Naive thymus-derived CD4-positive, alpha-beta T cell (primary cell): ENCODE data around the gene NCSTN. TPM values are rescaled to one million over a fixed set of nuclear protein-coding genes. Genes with fewer than 3 reads are reported as not detected.
A peak's percentile ranks its signal among the peaks of the same experiment; 100 is the strongest.

Experiments used
- ATAC-seq: fragments of 150-1000 bp; cut with Tn5 transposase; 2 replicates; pipeline ENCODE4 v1.10.0; 2021; ENCODE audit warnings: mild to moderate bottlenecking, moderate library complexity
- CTCF ChIA-PET: fragments of 350-600 bp; sonication (Branson Sonifier 250); formaldehyde crosslinking; loops from one replicate; lab custom pipeline; 2021; ENCODE audit warnings: antibody characterized with exemption; lab: Charles Lee
- POLR2A ChIA-PET: fragments of 350-600 bp; sonication (Branson Sonifier 250); formaldehyde crosslinking; loops from one replicate; lab custom pipeline; 2021; ENCODE audit warnings: antibody characterized with exemption, inconsistent platforms; lab: Charles Lee
- DNase-seq, 9 donors: peaks; one replicate each; pipeline versions ENCODE4 v3.0.0 to v3.0.0-alpha.2; 2020 to 2022; ENCODE audit warnings: mixed read lengths in 1 of 9
- H3K27ac ChIP-seq: one replicate; pipeline ENCODE4 v1.7.0; 2013; ENCODE audit warnings: mild to moderate bottlenecking, low read depth, low read length, moderate library complexity
- H3K27me3 ChIP-seq, 2 donors: one replicate each; pipeline ENCODE4 v1.7.0; 2013; ENCODE audit warnings: low read length in 2 of 2, mild to moderate bottlenecking in 2 of 2, moderate library complexity in 2 of 2; ENCODE audit not compliant: control insufficient read depth in 2 of 2, insufficient read depth in 2 of 2
- H3K36me3 ChIP-seq, 3 experiments: 1 replicate in 2 of 3; 2 replicates in 1 of 3; pipeline ENCODE4 v1.7.0; 2013; ENCODE audit warnings: low read length in 3 of 3, mild to moderate bottlenecking in 3 of 3, moderate library complexity in 1 of 3; ENCODE audit not compliant: insufficient read depth in 3 of 3, control insufficient read depth in 2 of 3
- H3K4me1 ChIP-seq, 2 donors: one replicate each; pipeline ENCODE4 v1.7.0; 2013; ENCODE audit warnings: low read length in 2 of 2, mild to moderate bottlenecking in 2 of 2, moderate library complexity in 1 of 2; ENCODE audit not compliant: control insufficient read depth in 2 of 2, insufficient read depth in 2 of 2
- H3K4me3 ChIP-seq: 2 replicates; pipeline ENCODE4 v1.7.0; 2013; ENCODE audit warnings: mild to moderate bottlenecking, low read length
- H3K9me3 ChIP-seq, 3 experiments: 1 replicate in 2 of 3; 2 replicates in 1 of 3; pipeline ENCODE4 v1.7.0; 2013; ENCODE audit warnings: low read length in 3 of 3; ENCODE audit not compliant: control insufficient read depth in 2 of 3
- H3K27ac Mint-ChIP-seq, 9 donors: one replicate each; pipeline ENCODE4 v1.8.0; 2020 to 2022; ENCODE audit warnings: mixed read lengths in 9 of 9, mild to moderate bottlenecking in 8 of 9, moderate library complexity in 5 of 9, inconsistent platforms in 2 of 9
- H3K27me3 Mint-ChIP-seq, 5 donors: one replicate each; pipeline ENCODE4 v1.8.0; 2021 to 2022; ENCODE audit warnings: mixed read lengths in 5 of 5, mild to moderate bottlenecking in 1 of 5
- H3K36me3 Mint-ChIP-seq, 5 donors: one replicate each; pipeline ENCODE4 v1.8.0; 2020 to 2022; ENCODE audit warnings: mixed read lengths in 5 of 5, mild to moderate bottlenecking in 3 of 5, inconsistent platforms in 1 of 5
- H3K4me1 Mint-ChIP-seq, 7 donors: one replicate each; pipeline ENCODE4 v1.8.0; 2020 to 2022; ENCODE audit warnings: mixed read lengths in 7 of 7, mild to moderate bottlenecking in 3 of 7, inconsistent platforms in 1 of 7
- H3K4me3 Mint-ChIP-seq, 10 donors: one replicate each; pipeline ENCODE4 v1.8.0; 2020 to 2022; ENCODE audit warnings: mild to moderate bottlenecking in 10 of 10, mixed read lengths in 10 of 10, moderate library complexity in 6 of 10, inconsistent platforms in 2 of 10
- H3K9me3 Mint-ChIP-seq, 11 donors: one replicate each; pipeline ENCODE4 v1.8.0; 2020 to 2022; ENCODE audit warnings: mixed read lengths in 11 of 11, mild to moderate bottlenecking in 4 of 11, inconsistent platforms in 1 of 11, moderate library complexity in 1 of 11
- intact Hi-C, 2 donors: fragments of 100-400 bp; cut with micrococcal nuclease; formaldehyde crosslinking; loops; one replicate each; pipeline ENCODE4 v1.15.1; 2023
- polyA plus RNA-seq, 2 donors: library from polyadenylated mRNA; unstranded; fragments of 300-500 nt; fragmentation: Illumina TruSeq; gene quantifications; one replicate each; pipeline ENCODE4 v1.2.3, GENCODE V29; 2021
- total RNA-seq, 6 experiments: library from RNA in 5 of 6; stranded (reverse) in 5 of 6; gene quantifications; 1 replicate in 5 of 6; 2 replicates in 1 of 6; pipeline ENCODE4 v1.2.3 and lab custom pipeline; 2021 to 2026

The NCSTN gene
- total and polyA plus RNA-seq, 7 experiments from 2014 or later = 68.4 to 91.1 (median 73.5) TPM

- no peaks in the 10 kb centered on the region for H3K27me3 Mint-ChIP-seq
- peaks cover 0 to 13% (median 0%) of the 10 kb centered on the region in 5 donors for H3K36me3 Mint-ChIP-seq
- ChIA-PET POLR2A (interaction anchor here (0.6 kb wide), 1 partner anchor 53 kb away, joined by 9 read pairs; no protein-coding TSS in a partner anchor), CTCF (interaction anchor here (0.7 to 0.8 kb wide), 2 partner anchors 11 to 319 kb away, joined by 3 read pairs; no protein-coding TSS in a partner anchor)
- DNase-seq = peak in 1 of 9 donors; percentile 8
- Histone ChIP-seq H3K27ac (no peak overlapping the region), H3K4me1 (no peaks in the 10 kb centered on the region), H3K9me3 (no peaks in the 10 kb centered on the region), H3K27me3 (no peaks in the 10 kb centered on the region), H3K36me3 (peaks cover 0 to 6% (median 0%) of the 10 kb centered on the region in 3 experiments), H3K4me3 (no peak overlapping the region)
- H3K4me1 Mint-ChIP-seq = peaks cover 0 to 8% (median 4%) of the 10 kb centered on the region in 7 donors
- ATAC-seq = no peak
- intact Hi-C loops = no loop called here
- H3K9me3 Mint-ChIP-seq = no peaks in the 10 kb centered on the region
- no peak overlapping the region for H3K27ac Mint-ChIP-seq
- H3K4me3 Mint-ChIP-seq = no peak overlapping the region
Measured at GRCh38 chr1:160365325-160365724, 22.1 kb downstream of the NCSTN start.

DNA sequence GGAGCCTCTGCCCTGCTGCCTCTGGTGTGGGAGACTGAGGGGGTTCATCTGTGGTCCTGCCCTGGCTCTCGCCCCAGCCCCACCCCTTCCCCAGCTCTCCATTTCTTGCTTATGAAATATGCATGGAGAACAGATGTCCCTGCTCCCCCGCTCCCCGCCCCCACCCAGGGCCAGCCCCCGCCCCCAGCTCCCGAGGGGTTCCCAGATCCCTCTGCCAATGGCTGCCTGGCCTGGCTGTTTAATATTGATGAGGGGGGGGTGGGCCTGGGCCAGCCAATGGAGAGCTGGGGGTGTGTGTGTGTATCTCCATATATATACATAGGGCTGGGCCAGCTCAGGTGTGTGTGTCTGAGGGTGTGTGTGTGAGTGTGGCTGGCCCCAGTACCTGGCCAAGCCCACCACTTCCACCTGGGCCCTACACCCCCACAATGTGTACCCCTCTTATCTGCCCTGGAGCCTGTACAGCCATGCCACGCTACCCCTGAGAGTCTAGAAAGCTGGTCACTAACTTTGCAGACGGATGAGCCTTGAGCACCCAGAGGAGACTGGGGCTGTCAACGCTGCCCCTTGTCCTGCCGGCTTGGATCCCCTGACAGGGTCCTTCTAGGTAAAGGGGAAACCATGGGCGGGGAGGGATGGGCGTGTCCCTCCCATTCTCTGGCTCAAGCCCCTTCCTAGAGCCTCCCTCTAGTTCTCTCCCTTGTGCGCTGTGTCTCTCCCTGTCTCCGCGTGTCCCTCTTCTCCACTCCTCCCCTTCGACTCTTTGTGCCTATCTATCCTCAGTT, 23.7 kb downstream of the NCSTN start, which contains the start of gene NHLH1:
TSS of gene NHLH1 (plus strand) at position 341 of the 785 bp plus-strand sequence. CDS start 3,661 bp downstream, outside the sequence.
- ChIA-PET POLR2A (no interaction called here), CTCF (no interaction called here)
- Mint-ChIP-seq H3K9me3 (no peaks in the 10 kb centered on the region), H3K27me3 (no peaks in the 10 kb centered on the region), H3K4me1 (peaks cover 0 to 8% (median 4%) of the 10 kb centered on the region in 7 donors), H3K36me3 (peaks cover 0 to 4% (median 0%) of the 10 kb centered on the region in 5 donors), H3K27ac (peak within 1 kb of the TSS in 2 of 9 donors; percentile 37 to 48), H3K4me3 (no peak within 1 kb of the TSS)
- H3K4me3 ChIP-seq = no peak within 1 kb of the TSS
- H3K36me3 ChIP-seq = no peaks in the 10 kb centered on the region
- H3K27ac ChIP-seq = no peak within 1 kb of the TSS
- ATAC-seq (no peak), DNase-seq (peak in 1 of 9 donors; percentile 14)
- no peaks in the 10 kb centered on the region for H3K4me1 ChIP-seq
- no peaks in the 10 kb centered on the region for H3K9me3 ChIP-seq
- H3K27me3 ChIP-seq = no peaks in the 10 kb centered on the region
- intact Hi-C loops = no loop called here

GRCh38 chr1:160367516-160367900, 24.3 kb downstream of the NCSTN start:
- Mint-ChIP-seq H3K27ac (peak overlapping the region in 1 of 9 donors; percentile 48), H3K9me3 (no peaks in the 10 kb centered on the region), H3K36me3 (peaks cover 0 to 4% (median 0%) of the 10 kb centered on the region in 5 donors), H3K4me3 (no peak overlapping the region), H3K4me1 (peaks cover 0 to 8% (median 0%) of the 10 kb centered on the region in 7 donors), H3K27me3 (no peaks in the 10 kb centered on the region)
- no peaks in the 10 kb centered on the region for H3K36me3 ChIP-seq
- no peaks in the 10 kb centered on the region for H3K9me3 ChIP-seq
- no peaks in the 10 kb centered on the region for H3K4me1 ChIP-seq
- DNase-seq = peak in 1 of 9 donors; percentile 8
- ATAC-seq = no peak
- intact Hi-C loops = no loop called here
- no peak overlapping the region for H3K27ac ChIP-seq
- ChIA-PET CTCF (interaction anchor here (0.6 kb wide), 1 partner anchor 9 kb away, joined by 3 read pairs; no protein-coding TSS in a partner anchor), POLR2A (no interaction called here)
- no peak overlapping the region for H3K4me3 ChIP-seq
- H3K27me3 ChIP-seq = no peaks in the 10 kb centered on the region

DNA sequence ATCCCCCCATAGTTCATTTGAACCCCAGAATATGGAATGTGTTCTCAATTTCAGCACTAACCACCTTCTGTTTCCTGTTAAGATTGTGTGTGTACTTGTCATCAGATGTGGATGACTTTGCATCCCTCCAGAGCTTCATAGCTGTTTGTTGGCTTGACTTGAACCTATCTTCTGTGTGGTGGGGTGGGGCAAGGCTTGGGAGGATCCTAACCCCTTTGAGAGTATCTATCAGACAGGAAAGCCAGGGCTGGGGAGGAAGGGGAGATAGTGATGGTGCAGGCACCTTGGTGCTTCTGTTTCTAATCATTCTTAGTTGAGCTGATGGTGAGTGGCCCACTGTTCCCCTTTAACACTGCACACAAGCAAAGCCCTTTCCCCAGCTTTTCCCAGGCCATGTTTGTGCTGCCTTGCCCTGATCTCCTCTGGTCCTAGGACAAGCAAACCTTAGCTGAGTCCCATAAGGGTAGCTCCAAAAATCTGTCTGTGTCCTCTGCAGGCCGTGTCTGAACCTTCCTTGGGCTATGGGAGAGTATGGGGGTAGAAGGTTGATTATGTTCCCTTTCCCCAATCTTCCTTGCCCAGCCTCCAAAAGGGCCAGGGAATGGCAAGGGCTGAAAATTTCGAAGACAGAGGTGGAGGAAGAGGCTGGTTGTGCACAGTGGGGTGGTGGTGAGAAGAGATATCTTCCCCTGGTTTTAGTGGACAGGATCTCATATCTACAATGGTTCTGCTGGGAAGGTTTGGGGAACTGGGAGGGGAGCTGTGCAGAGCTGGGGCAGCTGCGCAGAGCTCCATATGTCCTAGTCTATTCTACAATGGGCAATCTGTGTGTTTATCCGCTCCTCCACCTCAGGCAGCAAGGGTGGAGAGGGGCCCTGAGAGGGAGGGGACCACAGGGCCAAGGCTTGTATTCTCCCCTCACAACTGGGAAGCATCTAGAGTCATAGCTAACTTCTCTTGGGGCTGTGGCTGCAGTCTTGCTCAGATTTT, 25.0 kb downstream of the NCSTN start:
- H3K9me3 ChIP-seq = no peaks in the 10 kb centered on the region
- H3K4me3 ChIP-seq = no peak overlapping the region
- Mint-ChIP-seq H3K4me1 (peaks cover 0 to 8% (median 0%) of the 10 kb centered on the region in 7 donors), H3K27ac (peak overlapping the region in 2 of 9 donors; percentile 28 to 56), H3K9me3 (no peaks in the 10 kb centered on the region), H3K4me3 (no peak overlapping the region), H3K36me3 (peaks cover 0 to 4% (median 0%) of the 10 kb centered on the region in 5 donors), H3K27me3 (no peaks in the 10 kb centered on the region)
- ATAC-seq (peak; percentile 50), DNase-seq (peak in 1 of 9 donors; percentile 15)
- H3K36me3 ChIP-seq = no peaks in the 10 kb centered on the region
- CTCF ChIA-PET = interaction anchor here (0.6 kb wide), 2 partner anchors 8 to 620 kb away, joined by 3 read pairs; no protein-coding TSS in a partner anchor
- H3K27me3 ChIP-seq = no peaks in the 10 kb centered on the region
- H3K27ac ChIP-seq = no peak overlapping the region
- POLR2A ChIA-PET = interaction anchor here (0.5 kb wide), 1 partner anchor 98 kb away, joined by 3 read pairs; no protein-coding TSS in a partner anchor
- no peaks in the 10 kb centered on the region for H3K4me1 ChIP-seq
- intact Hi-C loops = no loop called here

GRCh38 chr1:160369087-160369486, 25.9 kb downstream of the NCSTN start:
- ATAC-seq = no peak
- H3K9me3 Mint-ChIP-seq = no peaks in the 10 kb centered on the region

More at GRCh38 chr1:160369087-160369486, 25.9 kb downstream of the NCSTN start:
- peaks cover 0 to 8% (median 0%) of the 10 kb centered on the region in 7 donors for H3K4me1 Mint-ChIP-seq
- H3K36me3 Mint-ChIP-seq = peaks cover 0 to 4% (median 0%) of the 10 kb centered on the region in 5 donors
- no peaks in the 10 kb centered on the region for H3K27me3 Mint-ChIP-seq
- Histone ChIP-seq H3K27me3 (no peaks in the 10 kb centered on the region), H3K4me3 (no peak overlapping the region), H3K27ac (no peak overlapping the region), H3K9me3 (no peaks in the 10 kb centered on the region), H3K4me1 (no peaks in the 10 kb centered on the region), H3K36me3 (no peaks in the 10 kb centered on the region)
- ChIA-PET POLR2A (no interaction called here), CTCF (no interaction called here)
- H3K4me3 Mint-ChIP-seq = no peak overlapping the region
- intact Hi-C loops = no loop called here
- no peak overlapping the region for H3K27ac Mint-ChIP-seq
- DNase-seq = no peak
